Coronary artery (tissue), 2 donors: ENCODE data around the gene NKX1-2.

ENCODE experiments used
- DNase-seq: peaks from one replicate; pipeline ENCODE4 v3.0.0-alpha.2; 2017; ENCODE audit warnings: low spot score
- H3K27ac ChIP-seq, 2 donors: fragments of 200-600 bp; sonication (generic); one replicate each; pipeline ENCODE4 v1.5.1; 2016 to 2019
- H3K4me3 ChIP-seq: fragments of 200-600 bp; sonication (generic); 2 replicates; pipeline ENCODE4 v1.5.1; 2016; ENCODE audit warnings: mild to moderate bottlenecking, moderate library complexity
- CTCF ChIP-seq: fragments of 200-600 bp; sonication (generic); IDR thresholded peaks from one replicate; pipeline ENCODE4 v1.5.1; 2019; ENCODE audit warnings: antibody characterized with exemption

NKX1-2 gene

DNA sequence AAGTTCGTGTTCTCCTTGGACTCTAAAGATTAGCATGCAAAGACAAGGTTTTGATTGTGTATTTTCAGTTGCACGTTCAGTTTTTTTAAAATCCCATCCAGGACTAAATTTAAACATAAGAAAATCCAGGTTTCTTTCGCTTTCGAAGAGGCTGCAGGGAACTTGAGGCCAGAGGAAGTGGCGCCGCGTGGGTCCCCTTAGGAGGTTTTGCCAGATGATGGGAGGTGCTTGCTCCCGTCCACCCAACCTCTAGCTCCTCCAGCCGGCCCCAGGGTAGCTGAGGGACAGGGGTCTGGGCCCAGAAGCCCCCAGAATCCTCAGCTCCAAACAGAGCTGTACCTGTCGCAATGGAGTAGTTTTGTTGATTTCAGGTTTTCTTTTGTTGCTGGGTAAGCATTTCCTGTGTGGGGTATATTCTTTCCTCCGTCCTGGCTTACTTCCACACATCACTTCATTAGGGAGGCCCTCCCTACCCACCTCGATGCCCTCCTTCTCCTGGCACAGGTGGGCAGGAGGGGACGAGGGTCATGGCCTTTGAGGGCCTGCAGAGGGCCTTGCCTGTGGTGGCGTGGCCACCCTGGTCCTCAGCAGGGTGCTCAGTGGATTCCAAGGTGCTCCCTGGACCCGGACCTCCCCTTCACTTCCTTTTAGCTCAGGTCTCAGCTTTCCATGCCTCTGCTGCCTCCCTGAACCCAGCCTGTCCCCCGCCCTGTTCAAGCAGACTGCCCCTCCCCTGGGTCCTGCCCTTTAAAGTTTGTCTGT is 44.4 kb upstream of the NKX1-2 start:
- Histone ChIP-seq H3K4me3 (no peak overlapping the region), H3K27ac (no peak overlapping the region)
- no peak for DNase-seq
- TF ChIP-seq CTCF = no peak

DNA sequence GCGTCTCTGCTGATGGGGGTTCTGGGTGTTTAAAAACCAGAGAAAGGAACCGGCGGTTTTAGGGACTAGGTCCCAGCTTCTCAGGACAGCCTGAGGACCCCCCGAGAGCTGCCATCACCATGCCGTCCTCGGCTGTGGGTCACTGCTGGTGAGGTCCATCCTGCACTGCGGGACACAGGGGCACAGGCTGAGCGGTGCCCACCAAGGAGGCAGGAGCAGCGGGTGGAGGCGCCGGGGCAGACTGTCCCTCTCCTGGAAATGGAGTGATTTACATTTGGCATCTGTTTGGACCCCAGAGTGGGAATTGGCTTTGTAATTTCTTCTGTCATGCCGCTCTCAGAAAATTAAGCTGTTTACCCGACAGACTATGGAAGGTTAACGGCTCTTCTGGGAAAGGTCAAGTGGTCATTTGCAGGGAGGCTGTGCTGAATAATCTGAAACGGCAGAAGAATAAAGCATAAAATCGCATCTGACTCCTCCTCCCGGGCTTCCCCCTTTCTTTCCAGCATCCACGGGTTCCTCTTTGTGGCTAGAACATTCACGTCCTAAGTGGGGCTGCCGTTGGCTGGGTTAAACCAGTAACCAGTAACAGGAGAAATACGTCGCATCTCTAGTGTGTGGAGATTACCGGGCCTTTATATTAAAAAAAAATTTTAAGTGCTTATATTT is 43.5 kb upstream of the NKX1-2 start:
- DNase-seq = no peak
- Histone ChIP-seq H3K27ac (no peak overlapping the region), H3K4me3 (no peak overlapping the region)
- TF ChIP-seq CTCF = no peak

GRCh38 chr10:124492266-124492665 is 42.4 kb upstream of the NKX1-2 start:
- TF ChIP-seq CTCF = no peak
- no peak for DNase-seq
- no peak overlapping the region for H3K27ac ChIP-seq
- H3K4me3 ChIP-seq = no peak overlapping the region

GRCh38 chr10:124491105-124491504 is 41.3 kb upstream of the NKX1-2 start:
- DNase-seq = no peak
- Histone ChIP-seq H3K4me3 (no peak overlapping the region), H3K27ac (no peak overlapping the region)
- TF ChIP-seq CTCF = no peak

GRCh38 chr10:124486635-124487034 is 36.8 kb upstream of the NKX1-2 start:
- DNase-seq = no peak
- Histone ChIP-seq H3K4me3 (no peak overlapping the region), H3K27ac (no peak overlapping the region)
- TF ChIP-seq CTCF = no peak

DNA sequence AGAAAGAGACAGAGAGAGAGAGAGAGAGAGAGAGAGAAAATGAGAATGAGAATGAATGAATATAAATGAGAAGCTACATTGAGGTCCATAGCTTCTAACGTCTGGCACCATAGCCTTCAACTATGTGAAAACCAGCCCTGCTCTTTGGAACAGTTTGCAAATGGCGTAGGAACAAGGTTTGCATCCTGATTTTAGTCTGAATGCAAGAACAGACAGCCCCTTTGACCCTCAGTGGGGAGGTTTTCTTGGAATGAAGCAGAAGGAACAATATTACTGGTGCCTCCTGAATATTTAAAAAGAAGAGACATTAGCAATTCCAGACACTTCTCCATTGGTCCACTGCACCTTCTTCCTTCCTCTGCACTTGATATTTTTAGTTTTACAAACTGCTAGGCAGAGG is 34.8 kb upstream of the NKX1-2 start:
- Histone ChIP-seq H3K27ac (no peak overlapping the region), H3K4me3 (no peak overlapping the region)
- TF ChIP-seq CTCF = no peak
- DNase-seq = no peak

- no peak for TF ChIP-seq CTCF
- no peak overlapping the region for H3K27ac ChIP-seq
- H3K4me3 ChIP-seq = no peak overlapping the region
- no peak for DNase-seq
Measured at GRCh38 chr10:124484031-124484430, 34.2 kb upstream of the NKX1-2 start.
